Keratinocyte (primary cell): ENCODE measurements around the gene TMEM235. TPM values are rescaled to one million over a fixed set of nuclear protein-coding genes. Genes with fewer than 3 reads are reported as not detected.

Experiments
- DNase-seq: peaks from one replicate; pipeline ENCODE4 v3.0.0-alpha.2; 2011; ENCODE audit warnings: low read depth, missing footprints, low spot score
- FAIRE-seq: peaks from 2 replicates; lab custom pipeline; 2011; peaks lifted over from hg19 to GRCh38; lab: Jason Lieb, UNC
- H2AFZ ChIP-seq: 2 replicates; pipeline ENCODE4 v1.6.0; 2012; ENCODE audit warnings: low read length, control low read depth, inconsistent platforms; ENCODE audit not compliant: control insufficient read depth
- H3K27ac ChIP-seq: 2 replicates; pipeline ENCODE4 v1.5.1; 2011; ENCODE audit warnings: low read length; ENCODE audit not compliant: control insufficient read depth, insufficient read depth
- H3K27me3 ChIP-seq: 3 replicates; pipeline ENCODE4 v1.6.0; 2011; ENCODE audit warnings: low read length; ENCODE audit not compliant: control insufficient read depth, insufficient read depth; ENCODE audit errors: extremely low read depth
- H3K36me3 ChIP-seq, 2 experiments: 2 replicates in 1 of 2; 3 replicates in 1 of 2; pipeline ENCODE4 v1.5.1; 2011; ENCODE audit warnings: low read length in 2 of 2, mild to moderate bottlenecking in 1 of 2; ENCODE audit not compliant: control insufficient read depth in 2 of 2, insufficient read depth in 2 of 2; ENCODE audit errors: extremely low read depth in 1 of 2
- H3K4me1 ChIP-seq: 3 replicates; pipeline ENCODE4 v1.5.1; 2011; ENCODE audit warnings: low read length; ENCODE audit not compliant: control insufficient read depth, insufficient read depth; ENCODE audit errors: extremely low read depth
- H3K4me2 ChIP-seq: 3 replicates; pipeline ENCODE4 v1.6.0; 2011; ENCODE audit warnings: low read depth, low read length; ENCODE audit not compliant: control insufficient read depth, insufficient read depth; ENCODE audit errors: extremely low read depth
- H3K4me3 ChIP-seq, 3 experiments: fragments of 200-600 bp in 1 of 3; sonication (generic) in 1 of 3; 2 replicates in 2 of 3; 3 replicates in 1 of 3; pipeline ENCODE4 v1.5.1; 2011 to 2016; ENCODE audit warnings: low read length in 3 of 3, mild to moderate bottlenecking in 3 of 3, control low read depth in 2 of 3, inconsistent platforms in 1 of 3, low read depth in 1 of 3, mixed read lengths in 1 of 3, mixed run types in 1 of 3, moderate library complexity in 1 of 3; ENCODE audit not compliant: control insufficient read depth in 2 of 3, insufficient read depth in 2 of 3; ENCODE audit errors: extremely low read depth in 1 of 3
- H3K79me2 ChIP-seq: 2 replicates; pipeline ENCODE4 v1.6.0; 2012; ENCODE audit warnings: low read length; ENCODE audit not compliant: control insufficient read depth, insufficient read depth
- H3K9ac ChIP-seq: 3 replicates; pipeline ENCODE4 v1.6.0; 2011; ENCODE audit warnings: low read length; ENCODE audit not compliant: control insufficient read depth, insufficient read depth; ENCODE audit errors: extremely low read depth
- H3K9me1 ChIP-seq: 3 replicates; pipeline ENCODE4 v1.6.0; 2011; ENCODE audit warnings: low read length; ENCODE audit not compliant: control insufficient read depth, insufficient read depth; ENCODE audit errors: extremely low read depth
- H3K9me3 ChIP-seq: 2 replicates; pipeline ENCODE4 v1.5.1; 2012; ENCODE audit warnings: low read depth, low read length; ENCODE audit not compliant: control insufficient read depth
- H4K20me1 ChIP-seq: 3 replicates; pipeline ENCODE4 v1.6.0; 2011; ENCODE audit warnings: low read length; ENCODE audit not compliant: control insufficient read depth, insufficient read depth; ENCODE audit errors: extremely low read depth
- EZH2 ChIP-seq: IDR thresholded peaks from one replicate; pipeline ENCODE4 v1.6.1; 2012; ENCODE audit warnings: inconsistent platforms, mild to moderate bottlenecking, low read length, moderate library complexity
- dilution Hi-C: fragments of 300-500 bp; cut with MboI; formaldehyde crosslinking; loops from one replicate; pipeline ENCODE4 v1.7.0; 2020; ENCODE audit warnings: low sequenced_read_pairs; ENCODE audit not compliant: extremely low pct_ligation_motif_present
- polyA plus RNA-seq, 5 experiments: library from polyadenylated mRNA; depleted of rRNA in 3 of 5; stranded (reverse) in 3 of 5; stranded (forward) in 1 of 5; unstranded in 1 of 5; fragments of >200 nt; gene quantifications; 1 replicate in 1 of 5; 2 replicates in 3 of 5; 3 replicates in 1 of 5; pipeline versions ENCODE4 v1.2.1 to v1.2.3, GENCODE V29; 2011 to 2012; ENCODE audit warnings: missing spikeins in 2 of 5, low read depth in 1 of 5, low replicate concordance in 1 of 5
- TF ChIP-seq, protein P1 (sequence below), 3 experiments: IDR thresholded peaks in 1 of 3; conservative IDR thresholded peaks in 1 of 3; optimal IDR thresholded peaks in 1 of 3; 2 replicates in 2 of 3; 3 replicates in 1 of 3; pipeline versions ENCODE3 to v1.5.1; 2011; ENCODE audit warnings: low read length in 3 of 3, mild to moderate bottlenecking in 3 of 3, moderate library complexity in 2 of 3, control low read depth in 1 of 3, inconsistent platforms in 1 of 3; ENCODE audit not compliant: insufficient read depth in 2 of 3; ENCODE audit errors: extremely low read depth in 1 of 3

The TMEM235 gene
- polyA plus RNA-seq, 1 donor (not counting 4 experiments of a cell fraction or from before 2014, with no cell fraction given), result not detected

DNA sequence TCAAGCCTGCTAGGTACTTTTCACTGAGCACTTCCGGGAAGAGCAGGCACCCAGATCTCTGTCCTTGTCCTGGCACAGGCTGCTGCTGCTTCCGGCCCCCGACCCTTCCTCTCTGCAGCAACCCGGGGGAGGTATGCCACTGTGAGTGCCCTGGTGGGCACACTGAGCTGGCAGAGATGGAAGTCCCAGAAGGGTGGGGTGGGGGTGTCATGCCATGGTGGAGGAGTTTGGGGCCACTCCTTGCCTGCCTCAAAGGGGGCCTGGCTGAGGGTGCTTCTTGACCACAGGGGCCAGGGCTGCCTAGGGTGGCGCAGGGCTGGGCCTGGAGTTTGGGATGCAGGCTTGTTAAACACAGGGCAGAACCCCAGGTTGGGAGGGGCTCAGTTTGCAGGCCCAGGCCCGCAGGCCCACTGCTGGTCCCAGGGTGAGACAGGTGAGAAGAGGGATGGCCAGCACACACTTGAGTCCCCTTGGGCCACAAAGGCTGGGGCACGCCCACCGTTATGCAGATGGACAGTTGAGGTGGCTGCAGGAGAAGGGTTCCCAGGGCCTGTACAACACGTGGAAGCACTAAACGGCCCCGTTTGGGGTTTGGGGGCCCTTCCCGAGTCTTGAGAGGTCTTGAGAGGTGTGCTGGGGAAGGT is 8.7 kb downstream of the TMEM235 start:
- FAIRE-seq (no peak), DNase-seq (no peak)
- Histone ChIP-seq H3K9ac (no peak overlapping the region), H2AFZ (no peak overlapping the region), H4K20me1 (no peaks in the 10 kb centered on the region), H3K9me3 (no peaks in the 10 kb centered on the region), H3K9me1 (no peaks in the 10 kb centered on the region), H3K27ac (no peak overlapping the region), H3K4me2 (no peak overlapping the region), H3K4me3 (no peak overlapping the region), H3K36me3 (no peaks in the 10 kb centered on the region), H3K27me3 (no peaks in the 10 kb centered on the region), H3K79me2 (no peaks in the 10 kb centered on the region), H3K4me1 (no peaks in the 10 kb centered on the region)
- TF ChIP-seq, protein P1, sequence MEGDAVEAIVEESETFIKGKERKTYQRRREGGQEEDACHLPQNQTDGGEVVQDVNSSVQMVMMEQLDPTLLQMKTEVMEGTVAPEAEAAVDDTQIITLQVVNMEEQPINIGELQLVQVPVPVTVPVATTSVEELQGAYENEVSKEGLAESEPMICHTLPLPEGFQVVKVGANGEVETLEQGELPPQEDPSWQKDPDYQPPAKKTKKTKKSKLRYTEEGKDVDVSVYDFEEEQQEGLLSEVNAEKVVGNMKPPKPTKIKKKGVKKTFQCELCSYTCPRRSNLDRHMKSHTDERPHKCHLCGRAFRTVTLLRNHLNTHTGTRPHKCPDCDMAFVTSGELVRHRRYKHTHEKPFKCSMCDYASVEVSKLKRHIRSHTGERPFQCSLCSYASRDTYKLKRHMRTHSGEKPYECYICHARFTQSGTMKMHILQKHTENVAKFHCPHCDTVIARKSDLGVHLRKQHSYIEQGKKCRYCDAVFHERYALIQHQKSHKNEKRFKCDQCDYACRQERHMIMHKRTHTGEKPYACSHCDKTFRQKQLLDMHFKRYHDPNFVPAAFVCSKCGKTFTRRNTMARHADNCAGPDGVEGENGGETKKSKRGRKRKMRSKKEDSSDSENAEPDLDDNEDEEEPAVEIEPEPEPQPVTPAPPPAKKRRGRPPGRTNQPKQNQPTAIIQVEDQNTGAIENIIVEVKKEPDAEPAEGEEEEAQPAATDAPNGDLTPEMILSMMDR (optimal IDR thresholded peaks at IDR 0.05 in 1 of 3, IDR thresholded peaks at IDR 0.05 in 1 of 3, conservative IDR thresholded peaks at IDR 0.05 in 1 of 3; ENCODE audit: extremely low read depth in 1 of 3, insufficient read depth in 2 of 3, low read length in 3 of 3), result no peak
- TF ChIP-seq EZH2, result no peak
- dilution Hi-C loops, result no loop called here

DNA sequence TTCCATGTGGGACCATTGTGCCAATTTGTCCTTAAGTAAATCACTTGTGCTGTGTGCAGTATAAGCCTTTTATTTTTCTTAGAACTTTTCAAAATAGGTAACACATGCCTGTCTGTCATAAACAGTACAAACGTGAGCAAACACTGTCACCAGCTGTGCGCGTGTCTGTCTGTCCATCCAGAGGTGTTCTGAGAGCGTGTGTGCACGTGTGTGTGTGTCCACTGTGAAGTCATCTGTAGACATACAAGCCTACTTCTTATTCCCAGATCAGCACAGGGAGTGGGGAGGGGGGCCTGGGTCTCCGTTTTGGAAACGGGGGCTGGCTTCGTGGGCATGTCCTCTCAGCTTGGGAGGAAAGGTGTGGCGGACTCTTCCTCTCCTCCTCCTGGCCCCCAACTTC is 9.4 kb downstream of the TMEM235 start:
- dilution Hi-C loops, result no loop called here
- no peak for DNase-seq
- no peaks in the 10 kb centered on the region for H3K4me1 ChIP-seq
- H3K79me2 ChIP-seq, result no peaks in the 10 kb centered on the region
- no peaks in the 10 kb centered on the region for H3K36me3 ChIP-seq
- no peak overlapping the region for H2AFZ ChIP-seq
- no peaks in the 10 kb centered on the region for H4K20me1 ChIP-seq
- TF ChIP-seq, protein P1 (optimal IDR thresholded peaks at IDR 0.05 in 1 of 3, IDR thresholded peaks at IDR 0.05 in 1 of 3, conservative IDR thresholded peaks at IDR 0.05 in 1 of 3; ENCODE audit: extremely low read depth in 1 of 3, insufficient read depth in 2 of 3, low read length in 3 of 3), result no peak
- no peak for TF ChIP-seq EZH2
- H3K27me3 ChIP-seq, result no peaks in the 10 kb centered on the region
- FAIRE-seq, result no peak
- no peaks in the 10 kb centered on the region for H3K9me3 ChIP-seq
- no peak overlapping the region for H3K9ac ChIP-seq
- H3K9me1 ChIP-seq, result no peaks in the 10 kb centered on the region
- H3K27ac ChIP-seq, result no peak overlapping the region
- no peak overlapping the region for H3K4me2 ChIP-seq
- no peak overlapping the region for H3K4me3 ChIP-seq
